A549 treated with Mapracorat at 1 μM for 4 hours (cell line): ENCODE data around the gene GNL3. TPM values are rescaled to one million over a fixed set of nuclear protein-coding genes. Genes with fewer than 3 reads are reported as not detected.

Experiments used
- total RNA-seq: library from RNA; stranded (reverse); fragments of 200-300 nt; extraction: Qiagen RNA extraction; gene quantifications from 5 replicates; pipeline ENCODE4 v1.2.3, GENCODE V29; 2022

The GNL3 gene, protein sequence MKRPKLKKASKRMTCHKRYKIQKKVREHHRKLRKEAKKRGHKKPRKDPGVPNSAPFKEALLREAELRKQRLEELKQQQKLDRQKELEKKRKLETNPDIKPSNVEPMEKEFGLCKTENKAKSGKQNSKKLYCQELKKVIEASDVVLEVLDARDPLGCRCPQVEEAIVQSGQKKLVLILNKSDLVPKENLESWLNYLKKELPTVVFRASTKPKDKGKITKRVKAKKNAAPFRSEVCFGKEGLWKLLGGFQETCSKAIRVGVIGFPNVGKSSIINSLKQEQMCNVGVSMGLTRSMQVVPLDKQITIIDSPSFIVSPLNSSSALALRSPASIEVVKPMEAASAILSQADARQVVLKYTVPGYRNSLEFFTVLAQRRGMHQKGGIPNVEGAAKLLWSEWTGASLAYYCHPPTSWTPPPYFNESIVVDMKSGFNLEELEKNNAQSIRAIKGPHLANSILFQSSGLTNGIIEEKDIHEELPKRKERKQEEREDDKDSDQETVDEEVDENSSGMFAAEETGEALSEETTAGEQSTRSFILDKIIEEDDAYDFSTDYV
- total RNA-seq, result 89.6 to 138 TPM (median 91.0 TPM) in 5 replicates

GRCh38 chr3:52685709-52686691, at the start of gene GNL3, which contains the start of gene PBRM1:
TSS of gene GNL3 (plus strand) at chr3:52686032. CDS start at chr3:52686093, 61 bp downstream.
TSS of gene PBRM1 (minus strand) at chr3:52685913.

DNA sequence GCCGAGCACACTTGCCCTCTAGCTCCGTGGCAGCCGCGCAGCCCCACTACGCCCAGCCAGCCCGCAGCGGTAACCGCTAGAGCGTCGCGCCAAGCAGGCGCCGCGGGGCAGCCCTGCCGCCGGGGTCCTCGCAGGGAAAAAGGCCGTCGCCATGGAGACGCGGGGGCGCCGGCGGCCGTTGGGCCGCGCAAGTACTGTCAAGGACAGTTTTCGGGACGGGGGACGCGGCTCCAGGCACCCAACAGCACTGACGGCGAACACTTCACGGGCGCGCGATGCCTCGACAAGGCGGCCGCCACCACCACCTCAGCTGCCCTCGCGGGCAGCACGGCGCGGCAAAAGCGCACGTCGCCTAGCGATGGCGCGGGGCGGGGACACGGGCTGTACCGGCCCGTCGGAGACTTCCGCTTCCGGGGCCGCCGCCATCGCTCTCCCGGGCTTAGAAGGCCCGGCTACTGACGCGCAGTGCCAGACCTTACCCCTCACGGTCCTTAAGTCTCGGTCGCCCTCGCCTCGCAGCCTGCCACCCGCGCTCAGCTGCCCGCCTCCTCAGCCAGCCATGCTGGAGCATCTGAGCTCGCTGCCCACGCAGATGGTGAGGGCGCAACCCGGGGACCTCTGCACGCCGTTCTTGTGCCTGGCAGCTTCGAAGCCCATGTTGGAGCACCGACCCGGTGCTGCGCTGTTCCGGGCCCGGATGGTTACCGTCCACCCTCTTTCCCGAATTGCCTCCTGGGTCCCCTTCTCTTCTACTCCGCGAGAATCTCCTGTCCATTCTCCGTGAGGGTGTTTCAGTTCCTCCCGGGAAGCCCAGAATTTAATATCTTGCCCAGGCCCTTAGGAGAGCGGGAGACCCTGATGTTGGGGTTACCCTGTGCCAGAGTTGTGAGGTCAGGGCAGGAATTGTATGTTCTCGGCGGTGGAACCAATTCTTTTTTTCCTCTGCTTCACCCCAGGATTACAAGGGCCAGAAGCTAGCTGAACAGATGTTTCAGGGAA, 20.2 kb downstream of the GNL3 start, which contains the start of the genes GLT8D1 and SPCS1:
TSS of gene GLT8D1 (minus strand) at position 104 of the 999 bp plus-strand sequence. CDS start 5,331 bp downstream, outside the sequence.
TSS of gene SPCS1 (plus strand) at position 419 of the 999 bp plus-strand sequence. CDS start at position 560, 141 bp downstream.

Other genes starting within 250 kb of the GNL3 start
- gene SEMA3G, start 240.9 kb upstream of the GNL3 start, total RNA-seq, result 0.04 to 0.12 TPM (median 0.06 TPM) in 5 replicates
- gene TNNC1, start 232.0 kb upstream of the GNL3 start, total RNA-seq, result 0.99 to 1.5 TPM (median 1.4 TPM) in 5 replicates
- gene NISCH, start 230.4 kb upstream of the GNL3 start, total RNA-seq, result 10.0 to 15.4 TPM (median 15.0 TPM) in 5 replicates
- gene STAB1, start 190.7 kb upstream of the GNL3 start, total RNA-seq, result 0.05 to 0.16 TPM (median 0.08 TPM) in 3 of 5 replicates, not detected in the others
- 81.1 to 105 TPM (median 99.5 TPM) in 5 replicates for gene NT5DC2, start 152.2 kb upstream of the GNL3 start, total RNA-seq
- gene UQCC5, start 149.4 kb upstream of the GNL3 start, total RNA-seq, result 58.0 to 69.5 TPM (median 61.0 TPM) in 5 replicates
- 10.6 to 15.6 TPM (median 15.1 TPM) in 5 replicates for gene PBRM1, start 119 bp upstream of the GNL3 start, total RNA-seq
- 35.0 to 38.9 TPM (median 38.4 TPM) in 5 replicates for gene GLT8D1, start 19.8 kb downstream of the GNL3 start, total RNA-seq
- gene SPCS1, start 20.1 kb downstream of the GNL3 start, total RNA-seq, result 152 to 169 TPM (median 162 TPM) in 5 replicates
- 10.0 to 15.8 TPM (median 13.6 TPM) in 5 replicates for gene NEK4, start 84.9 kb downstream of the GNL3 start, total RNA-seq
- not detected in 5 replicates for gene ITIH1, start 91.6 kb downstream of the GNL3 start, total RNA-seq
- gene ITIH3, start 108.8 kb downstream of the GNL3 start, total RNA-seq, result 0.13 TPM in 1 of 5 replicates, not detected in the others
- gene ITIH4, start 144.6 kb downstream of the GNL3 start, total RNA-seq, result 0.63 to 1.9 TPM (median 0.87 TPM) in 5 replicates
- 0.28 TPM in 1 of 5 replicates, not detected in the others for gene MUSTN1, start 149.0 kb downstream of the GNL3 start, total RNA-seq
- 6.1 to 8.3 TPM (median 7.5 TPM) in 5 replicates for gene STIMATE, start 211.5 kb downstream of the GNL3 start, total RNA-seq